Gastrocnemius medialis (tissue), 4 donors: Measurements from ENCODE around the gene GTF2H3.

Source experiments
- CTCF ChIP-seq, 5 experiments: fragments of 450-650 bp in 3 of 5; fragments of 200-600 bp in 2 of 5; sonication (generic) in 2 of 5; IDR thresholded peaks in 4 of 5; conservative IDR thresholded peaks in 1 of 5; 1 replicate in 4 of 5; 2 replicates in 1 of 5; pipeline ENCODE4 v1.5.1; 2016 to 2019; ENCODE audit warnings: antibody characterized with exemption in 5 of 5, mild to moderate bottlenecking in 3 of 5, moderate library complexity in 3 of 5
- POLR2A ChIP-seq, 2 donors: fragments of 450-650 bp; IDR thresholded peaks; one replicate each; pipeline ENCODE4 v1.6.1; 2017; ENCODE audit warnings: antibody characterized with exemption in 2 of 2, mild to moderate bottlenecking in 2 of 2, moderate library complexity in 2 of 2

- TF ChIP-seq CTCF (IDR thresholded peaks at IDR 0.05 in 4 of 5, conservative IDR thresholded peaks at IDR 0.05 in 1 of 5) (no peak), POLR2A (IDR thresholded peaks at IDR 0.05) (no peak)
Observed at GRCh38 chr12:123667771-123668170, 34.1 kb downstream of the GTF2H3 start.
